Small intestine (tissue), 4 donors: ENCODE data around the gene ACAD9. TPM values are rescaled to one million over a fixed set of nuclear protein-coding genes. Genes with fewer than 3 reads are reported as not detected.

ENCODE experiments used
- polyA plus RNA-seq, 4 donors: library from polyadenylated mRNA; stranded (reverse) in 3 of 4; unstranded in 1 of 4; fragments of 200-250 nt in 3 of 4; fragments of 120-200 nt in 1 of 4; gene quantifications; one replicate each; pipeline versions ENCODE4 v1.2.1 to v1.2.3, GENCODE V29; 2013
- donor health status: healthy with polysubstance abuse.
- donor health status: Bipolar disorder and iron deficiency.
- donor health status: healthy.

Gene ACAD9
- polyA plus RNA-seq, 4 donors: 17.3 to 30.7 (median 25.0) TPM

Other genes with a start within 250 kb of the ACAD9 start
- gene RPN1, start 228.8 kb upstream of the ACAD9 start, polyA plus RNA-seq: 100 to 1,000 TPM in 2 of 4 donors, 10 to 100 TPM in 2; 43.2 to 270 (median 140) TPM
- gene RAB7A, start 153.4 kb upstream of the ACAD9 start, polyA plus RNA-seq: 100 to 1,000 TPM; 141 to 212 (median 165) TPM
- under 1 TPM in 2 of 4 donors, not detected in 2; 0.68 to 0.78 TPM for gene CFAP92, start 114.5 kb downstream of the ACAD9 start, polyA plus RNA-seq
- 1 to 10 TPM in 3 of 4 donors, not detected in 1; 1.6 to 3.7 (median 3.1) TPM for gene EFCC1, start 121.7 kb downstream of the ACAD9 start, polyA plus RNA-seq
- under 1 TPM in 2 of 4 donors, not detected in 2; 0.06 to 0.18 TPM for gene GP9, start 181.2 kb downstream of the ACAD9 start, polyA plus RNA-seq
- gene RAB43, start 242.2 kb downstream of the ACAD9 start, polyA plus RNA-seq: 10 to 100 TPM in 1 of 4 donors, 1 to 10 TPM in 3; 3.4 to 15.0 (median 6.8) TPM